GM23248 (cell line): ENCODE measurements around the gene GTF3C6. TPM values are rescaled to one million over a fixed set of nuclear protein-coding genes. Genes with fewer than 3 reads are reported as not detected.
"Not testable (repeated sequence)": the region's sequence is repeated elsewhere in the genome, so short reads cannot be mapped to it uniquely, and the experiment has no call there.

Experiments used
- DNase-seq: peaks from one replicate; pipeline ENCODE4 v3.0.0-alpha.2; 2015
- H2AFZ ChIP-seq: fragments of 200-600 bp; sonication (generic); 2 replicates; pipeline ENCODE4 v1.6.1; 2016; ENCODE audit warnings: antibody characterized with exemption
- H3F3A ChIP-seq: fragments of 200-600 bp; sonication (generic); 2 replicates; pipeline ENCODE4 v1.6.1; 2016; ENCODE audit warnings: mild to moderate bottlenecking, antibody characterized with exemption, mixed run types; ENCODE audit not compliant: insufficient read depth
- H3K27ac ChIP-seq: fragments of 200-600 bp; sonication (generic); 2 replicates; pipeline ENCODE4 v1.5.1; 2016; ENCODE audit warnings: mild to moderate bottlenecking
- H3K27me3 ChIP-seq: fragments of 200-600 bp; sonication (generic); replicated peaks from 2 replicates; pipeline ENCODE4 v1.6.1; 2016; ENCODE audit warnings: mild to moderate bottlenecking; ENCODE audit not compliant: insufficient read depth
- H3K36me3 ChIP-seq: fragments of 200-600 bp; sonication (generic); 2 replicates; pipeline ENCODE4 v1.6.1; 2016; ENCODE audit warnings: low read depth, mild to moderate bottlenecking
- H3K4me1 ChIP-seq: fragments of 200-600 bp; sonication (generic); 2 replicates; pipeline ENCODE4 v1.6.1; 2016; ENCODE audit warnings: mild to moderate bottlenecking; ENCODE audit not compliant: insufficient read depth
- H3K4me2 ChIP-seq: fragments of 200-600 bp; sonication (generic); one replicate; pipeline ENCODE4 v1.6.1; 2016; ENCODE audit warnings: mild to moderate bottlenecking; ENCODE audit not compliant: unreplicated experiment
- H3K4me3 ChIP-seq: fragments of 200-600 bp; sonication (generic); 2 replicates; pipeline ENCODE4 v1.5.1; 2016; ENCODE audit warnings: mild to moderate bottlenecking
- H3K79me2 ChIP-seq: fragments of 200-600 bp; sonication (generic); 2 replicates; pipeline ENCODE4 v1.6.1; 2016; ENCODE audit warnings: mild to moderate bottlenecking; ENCODE audit not compliant: insufficient read depth
- H3K9ac ChIP-seq: fragments of 200-600 bp; sonication (generic); 2 replicates; pipeline ENCODE4 v1.6.1; 2016; ENCODE audit warnings: mild to moderate bottlenecking
- H3K9me2 ChIP-seq: fragments of 200-600 bp; sonication (generic); 2 replicates; pipeline ENCODE4 v1.6.1; 2016; ENCODE audit warnings: mixed run types, mild to moderate bottlenecking, moderate library complexity; ENCODE audit not compliant: insufficient read depth
- H3K9me3 ChIP-seq: fragments of 200-600 bp; sonication (generic); one replicate; pipeline ENCODE4 v1.6.1; 2017; ENCODE audit warnings: low read depth
- H4K20me1 ChIP-seq: fragments of 200-600 bp; sonication (generic); 2 replicates; pipeline ENCODE4 v1.6.0; 2016; ENCODE audit not compliant: insufficient read depth
- EZH2 ChIP-seq: fragments of 200-600 bp; sonication (generic); IDR thresholded peaks from 2 replicates; pipeline ENCODE4 v1.6.1; 2018; ENCODE audit warnings: antibody characterized with exemption, mild to moderate bottlenecking; ENCODE audit not compliant: insufficient read depth, poor library complexity, severe bottlenecking
- EZH2phosphoT487 ChIP-seq: fragments of 200-600 bp; sonication (generic); IDR thresholded peaks from 2 replicates; pipeline ENCODE4 v1.6.1; 2018; ENCODE audit warnings: antibody characterized with exemption, moderate library complexity, mild to moderate bottlenecking, low read depth; ENCODE audit not compliant: insufficient read depth
- WGBS, 2 experiments: methylation state at CpG; one replicate each; pipeline ENCODE4 v1.1.6; 2015 to 2017; ENCODE audit warnings: low lambda C conversion rate in 2 of 2, low coverage in 1 of 2; ENCODE audit errors: missing lambda C conversion rate in 2 of 2; 5-methylcytosine and 5-hydroxymethylcytosine counted together
- in situ Hi-C: fragments of 300-500 bp; cut with MboI; formaldehyde crosslinking; loops from 2 replicates; pipeline ENCODE4 v1.15.0; 2020
- polyA plus RNA-seq: library from polyadenylated mRNA; unstranded; fragments of >200 nt; fragmentation: Nextera tagmentation; extraction: Ambion mirVana; gene quantifications from 2 replicates; pipeline ENCODE4 v1.2.1, GENCODE V29; 2016
- total RNA-seq: library from RNA; depleted of rRNA; stranded (reverse); fragments of >200 nt; shearing (Covaris generic); gene quantifications from 2 replicates; pipeline ENCODE4 v1.2.3, GENCODE V29; 2014; rRNA removed

The GTF3C6 gene
- total and polyA plus RNA-seq, 2 experiments from 2014 or later = 46.6 to 131 TPM

DNA sequence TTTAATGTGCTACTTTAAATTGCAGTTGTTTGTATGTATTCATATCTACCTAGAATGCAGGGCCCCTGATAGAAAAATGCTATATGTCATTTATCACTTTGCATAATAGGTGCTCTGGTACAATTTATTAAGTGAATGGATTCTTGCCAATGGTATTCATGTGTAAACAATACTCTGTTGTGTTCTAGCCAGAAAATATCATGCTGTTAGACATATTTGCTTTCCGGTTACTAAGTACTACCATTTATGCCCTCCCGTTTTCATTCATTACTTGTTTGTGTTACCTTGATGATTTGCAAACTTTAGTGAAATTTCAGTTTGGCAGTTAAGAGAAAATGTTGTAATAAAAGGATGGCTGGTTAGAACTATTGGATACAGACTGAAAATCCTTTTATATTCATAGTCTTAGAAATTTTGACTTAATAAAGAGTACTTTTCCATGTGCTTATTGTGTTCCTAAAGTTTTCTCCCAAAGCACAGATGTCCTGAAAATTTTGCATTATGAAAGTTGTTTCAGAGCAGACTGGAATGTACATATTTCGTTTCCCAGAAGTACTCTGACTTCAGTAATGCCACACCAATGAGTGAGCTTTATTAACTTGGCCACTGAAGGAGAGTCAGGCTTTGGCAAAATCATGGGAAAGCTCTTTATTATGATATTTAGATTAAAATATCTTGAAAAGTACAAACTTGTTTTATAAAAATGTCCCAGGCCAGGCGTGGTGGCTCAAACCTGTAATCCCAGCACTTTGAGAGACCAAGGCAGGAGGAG, 54.8 kb downstream of the GTF3C6 start:
- no peak for DNase-seq
- Histone ChIP-seq H4K20me1 (no peaks in the 10 kb centered on the region), H3K9me2 (no peaks in the 10 kb centered on the region), H3K36me3 (peaks cover 28% of the 10 kb centered on the region), H3F3A (0 out of 2 replicates have a peak, but pooled peaks cover 9% of the 10 kb centered on the region), H3K9me3 (no peaks in the 10 kb centered on the region), H3K4me2 (no peak overlapping the region), H3K79me2 (no peaks in the 10 kb centered on the region; the same call in 1 of the 2 replicates), H3K27ac (no peak overlapping the region), H3K27me3 (no peaks in the 10 kb centered on the region), H3K4me3 (no peak overlapping the region), H3K4me1 (no peaks in the 10 kb centered on the region), H3K9ac (no peak overlapping the region), H2AFZ (no peak overlapping the region)
- in situ Hi-C loops = no loop called here
- TF ChIP-seq EZH2phosphoT487 (no peak), EZH2 (no peak)
- WGBS, 2 experiments = 88 to 91% methylated on average over 4 of the region's 4 CpGs

DNA sequence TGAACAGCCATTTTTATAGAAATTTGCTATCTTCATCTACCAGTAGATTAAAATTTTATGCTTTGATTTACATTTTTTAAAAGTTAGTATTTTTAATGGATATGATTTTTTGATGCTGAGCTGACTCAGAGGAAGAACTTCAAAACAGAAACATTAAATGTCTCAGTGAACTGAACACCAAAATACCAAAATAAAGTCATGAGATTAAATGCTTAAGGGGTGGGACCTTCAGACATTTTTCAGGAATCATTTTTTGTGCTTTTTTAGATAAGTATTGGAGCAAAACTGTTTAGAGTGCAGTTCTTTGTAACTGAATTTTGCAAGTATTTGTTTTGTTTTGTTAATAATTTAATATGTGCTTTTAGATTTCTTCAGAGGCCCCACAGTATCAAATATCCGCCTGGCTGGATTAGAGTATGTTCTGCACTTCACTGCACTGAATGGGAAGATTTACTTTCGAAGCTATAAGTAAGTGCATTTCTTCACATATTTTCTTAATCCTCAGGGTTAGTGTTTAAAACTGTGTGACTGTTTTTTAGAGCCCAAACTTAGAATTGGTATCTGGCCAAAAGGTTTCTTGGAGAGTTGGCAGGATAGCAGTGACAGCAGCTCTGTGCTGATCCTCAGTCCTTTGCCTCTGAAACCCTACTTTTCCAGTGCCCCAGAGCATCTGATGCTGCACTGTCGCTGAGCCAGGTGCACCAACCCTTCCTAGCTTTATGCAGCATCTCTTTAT, 57.1 kb downstream of the GTF3C6 start:
- 97 to 98% methylated on average over 3 of the region's 3 CpGs for WGBS, 2 experiments
- in situ Hi-C loops = no loop called here
- no peaks in the 10 kb centered on the region for H4K20me1 ChIP-seq
- H3K27me3 ChIP-seq = no peaks in the 10 kb centered on the region
- H3K79me2 ChIP-seq = no peaks in the 10 kb centered on the region; the same call in 1 of the 2 replicates
- no peak for TF ChIP-seq EZH2
- no peak for TF ChIP-seq EZH2phosphoT487
- no peaks in the 10 kb centered on the region for H3K9me3 ChIP-seq
- DNase-seq = no peak
- no peak overlapping the region for H3K4me3 ChIP-seq
- H2AFZ ChIP-seq = no peak overlapping the region
- H3F3A ChIP-seq = 0 out of 2 replicates have a peak, but pooled peaks cover 5% of the 10 kb centered on the region
- no peaks in the 10 kb centered on the region for H3K9me2 ChIP-seq
- H3K27ac ChIP-seq = no peak overlapping the region
- no peak overlapping the region for H3K4me2 ChIP-seq
- peaks cover 29% of the 10 kb centered on the region for H3K36me3 ChIP-seq
- H3K9ac ChIP-seq = no peak overlapping the region
- no peaks in the 10 kb centered on the region for H3K4me1 ChIP-seq

DNA sequence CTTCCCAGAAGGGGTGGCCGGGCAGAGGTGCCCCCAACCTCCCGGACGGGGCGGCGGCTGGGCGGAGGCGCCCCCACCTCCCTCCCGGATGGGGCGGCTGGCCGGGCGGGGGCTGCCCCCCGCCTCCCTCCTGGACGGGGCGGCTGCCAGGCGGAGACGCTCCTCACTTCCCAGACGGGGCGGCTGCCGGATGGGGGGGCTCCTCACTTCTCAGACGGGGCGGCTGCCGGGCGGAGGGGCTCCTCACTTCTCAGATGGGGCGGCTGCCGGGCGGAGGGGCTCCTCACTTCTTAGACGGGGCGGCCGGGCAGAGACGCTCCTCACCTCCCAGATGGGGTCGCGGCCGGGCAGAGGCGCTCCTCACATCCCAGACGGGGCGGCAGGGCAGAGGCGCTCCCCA, 58.7 kb downstream of the GTF3C6 start:
- WGBS, 2 experiments = 100% methylated on average over 10 of the region's 37 CpGs; no CpG with 5 or more reads in 1 of the 2 experiments
- DNase-seq, H3K9ac ChIP-seq, H3K4me2 ChIP-seq, H3K9me3 ChIP-seq, H2AFZ ChIP-seq, H3K27ac ChIP-seq, H3K27me3 ChIP-seq, H3K4me1 ChIP-seq, H3K9me2 ChIP-seq, H4K20me1 ChIP-seq, H3K4me3 ChIP-seq, H3F3A ChIP-seq, in situ Hi-C loops, H3K79me2 ChIP-seq: not testable (repeated sequence)
- H3K36me3 ChIP-seq = peaks cover 22% of the 10 kb centered on the region

Other genes starting within 250 kb of the GTF3C6 start
- 10.7 and 11.2 TPM in 2 replicates for gene CDK19, start 143.2 kb upstream of the GTF3C6 start, total RNA-seq
- gene CDK19, start 143.2 kb upstream of the GTF3C6 start, polyA plus RNA-seq = 3.3 and 3.4 TPM in 2 replicates
- gene AMD1, start 83.9 kb upstream of the GTF3C6 start, total RNA-seq = 57.9 and 63.8 TPM in 2 replicates
- gene AMD1, start 83.9 kb upstream of the GTF3C6 start, polyA plus RNA-seq = 36.7 and 39.9 TPM in 2 replicates
- gene RPF2, start 23.3 kb downstream of the GTF3C6 start, total RNA-seq = 34.5 and 46.0 TPM in 2 replicates
- 43.2 and 46.4 TPM in 2 replicates for gene RPF2, start 23.3 kb downstream of the GTF3C6 start, polyA plus RNA-seq
- gene SLC16A10, start 128.8 kb downstream of the GTF3C6 start, total RNA-seq = not detected in 2 replicates
- not detected in 2 replicates for gene SLC16A10, start 128.8 kb downstream of the GTF3C6 start, polyA plus RNA-seq